ENCODE measurements around the gene NOL11.
"Not testable (repeated sequence)": the region's sequence is repeated elsewhere in the genome, so short reads cannot be mapped to it uniquely, and the experiment has no call there.

NOL11 gene

DNA sequence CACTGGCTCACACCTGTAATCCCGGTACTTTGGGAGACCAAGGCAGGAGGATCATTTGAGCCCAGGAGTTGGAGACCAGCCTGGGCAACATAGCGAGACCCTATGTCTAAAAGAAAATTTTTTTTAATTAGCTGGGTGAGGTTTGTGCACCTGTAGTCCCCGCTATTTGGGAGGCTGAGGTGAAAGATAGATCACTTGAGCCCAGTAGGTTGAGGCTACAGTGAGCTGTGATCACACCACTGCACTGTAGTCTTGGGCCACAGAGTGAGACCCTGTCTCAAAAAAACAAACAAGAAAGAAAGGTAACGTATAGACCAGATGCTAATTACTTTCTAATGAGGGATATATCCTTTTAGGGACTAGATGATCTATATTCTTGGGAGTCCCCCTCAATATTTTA lies 8.1 kb downstream of the NOL11 start:
- H3K9ac ChIP-seq (ENCODE audit: low read depth, low read length): no peak overlapping the region
- H3K36me3 ChIP-seq (ENCODE audit: insufficient read depth, low read length): peaks cover 59% of the 10 kb centered on the region
- no peaks in the 10 kb centered on the region for H3K4me1 ChIP-seq (ENCODE audit: insufficient read depth, low read length)
- no peaks in the 10 kb centered on the region for H3K9me3 ChIP-seq (ENCODE audit: control insufficient read depth, insufficient read depth, low read length)

DNA sequence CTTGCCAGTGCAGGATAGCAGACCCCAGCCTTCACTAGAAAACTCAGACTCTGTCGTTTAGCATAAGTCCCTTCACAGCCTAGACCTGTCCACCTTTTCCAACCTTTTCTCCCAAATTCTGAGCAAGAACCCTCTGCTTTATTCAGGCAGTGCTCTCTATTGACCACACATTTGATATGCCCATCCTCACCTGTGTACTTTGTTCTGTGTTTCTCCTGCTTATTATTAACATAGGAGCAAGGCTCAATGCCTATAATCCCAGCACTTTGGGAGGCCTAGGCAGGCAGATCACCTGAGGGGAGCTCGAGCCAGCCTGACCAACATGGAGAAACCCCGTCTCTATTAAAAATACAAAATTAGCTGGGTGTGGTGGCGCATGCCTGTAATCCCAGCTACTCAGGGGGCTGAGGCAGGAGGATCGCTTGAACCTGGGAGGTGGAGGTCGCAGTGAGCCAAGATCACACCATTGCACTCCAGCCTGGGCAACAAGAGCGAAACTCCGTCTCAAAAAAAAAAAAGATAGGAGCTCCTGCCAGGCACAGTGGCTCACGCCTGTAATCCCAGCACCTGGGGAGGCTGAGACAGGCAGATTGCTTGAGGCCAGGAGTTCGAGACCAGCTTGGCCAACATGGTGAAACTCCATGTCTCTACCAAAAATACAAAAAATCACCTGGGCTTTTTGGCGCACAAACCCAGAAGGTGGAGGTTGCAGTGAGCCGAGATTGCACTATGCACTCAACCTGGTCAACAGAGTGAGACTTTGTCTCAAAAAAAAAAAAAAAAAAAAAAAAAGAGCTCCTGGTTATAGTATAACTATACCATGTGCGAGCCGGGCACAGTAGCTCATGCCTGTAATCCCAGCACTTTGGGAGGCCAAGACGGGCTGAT lies 9.7 kb downstream of the NOL11 start:
- H3K36me3 ChIP-seq (ENCODE audit: insufficient read depth, low read length): peaks cover 55% of the 10 kb centered on the region
- H3K9ac ChIP-seq (ENCODE audit: low read depth, low read length); H3K4me1 ChIP-seq (ENCODE audit: insufficient read depth, low read length); H3K9me3 ChIP-seq (ENCODE audit: control insufficient read depth, insufficient read depth, low read length): not testable (repeated sequence)

DNA sequence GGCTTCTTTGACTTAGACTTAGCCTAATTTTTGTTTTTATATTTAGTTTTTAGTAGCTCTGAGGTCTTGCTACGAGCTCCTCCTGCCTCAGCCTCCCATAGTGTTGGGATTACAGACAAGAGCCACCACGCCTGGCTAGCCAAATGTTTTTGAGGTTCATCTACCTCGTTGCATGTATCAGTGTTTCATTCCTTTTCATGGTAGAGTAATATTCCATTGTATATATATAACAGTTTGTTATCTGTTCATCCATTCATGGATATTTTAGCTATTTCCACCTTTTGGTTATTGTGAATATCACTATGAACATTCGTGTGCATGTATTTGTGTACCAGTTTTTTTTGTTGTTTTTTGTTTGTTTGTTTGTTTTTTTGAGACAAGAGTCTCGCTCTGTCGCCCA lies 12.2 kb downstream of the NOL11 start:
- Histone ChIP-seq H3K36me3 (ENCODE audit: insufficient read depth, low read length) (peaks cover 46% of the 10 kb centered on the region), H3K4me1 (ENCODE audit: insufficient read depth, low read length) (peaks cover 13% of the 10 kb centered on the region), H3K9ac (ENCODE audit: low read depth, low read length) (no peak overlapping the region), H3K9me3 (ENCODE audit: control insufficient read depth, insufficient read depth, low read length) (no peaks in the 10 kb centered on the region; the same call in 1 of the 2 replicates)

DNA sequence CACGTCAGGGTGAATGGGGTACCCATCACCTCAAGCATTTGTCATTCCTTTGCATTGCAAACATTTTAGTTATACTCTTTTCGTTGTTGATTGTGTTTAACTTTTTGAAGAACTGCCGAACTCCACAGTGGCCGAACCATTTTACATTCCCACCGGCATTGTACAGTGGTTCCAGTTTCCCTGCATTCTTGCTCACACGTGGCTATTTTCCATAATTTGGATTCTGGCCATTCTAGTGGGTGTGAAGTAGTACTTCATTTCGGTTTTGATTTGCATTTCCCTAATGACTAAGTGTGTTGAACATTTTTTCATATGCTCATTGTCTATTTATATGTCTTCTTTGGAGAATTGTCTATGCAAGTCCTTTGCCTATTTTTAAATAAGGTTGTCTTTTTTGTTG lies 13.0 kb downstream of the NOL11 start:
- H3K9ac ChIP-seq (ENCODE audit: low read depth, low read length): no peak overlapping the region
- H3K4me1 ChIP-seq (ENCODE audit: insufficient read depth, low read length): peaks cover 13% of the 10 kb centered on the region
- H3K36me3 ChIP-seq (ENCODE audit: insufficient read depth, low read length): peaks cover 40% of the 10 kb centered on the region
- H3K9me3 ChIP-seq (ENCODE audit: control insufficient read depth, insufficient read depth, low read length): no peaks in the 10 kb centered on the region; the same call in 1 of the 2 replicates

DNA sequence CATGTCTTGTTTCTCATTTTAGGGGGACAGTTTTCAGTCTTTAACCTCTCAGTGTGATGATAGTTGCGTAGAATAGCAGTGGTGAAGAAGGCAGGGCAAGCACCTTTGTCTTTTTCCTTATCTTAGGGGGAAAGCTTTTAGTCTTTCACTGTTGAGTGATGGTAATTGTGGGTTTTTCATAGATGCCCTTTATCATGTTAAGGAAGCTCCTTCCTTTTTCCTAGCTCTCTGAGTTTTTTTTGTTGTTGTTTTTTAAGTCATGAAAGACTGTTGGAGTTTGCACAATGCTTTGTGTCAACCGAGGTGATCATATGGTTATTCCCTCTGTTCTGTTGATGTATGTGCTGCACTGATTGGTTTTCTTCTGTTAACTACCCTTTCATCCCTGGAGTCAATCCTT lies 15.7 kb downstream of the NOL11 start:
- Histone ChIP-seq H3K9me3 (ENCODE audit: control insufficient read depth, insufficient read depth, low read length) (no peaks in the 10 kb centered on the region; the same call in 1 of the 2 replicates), H3K36me3 (ENCODE audit: insufficient read depth, low read length) (peaks cover 50% of the 10 kb centered on the region), H3K4me1 (ENCODE audit: insufficient read depth, low read length) (peaks cover 13% of the 10 kb centered on the region), H3K9ac (ENCODE audit: low read depth, low read length) (peak overlapping the region; percentile 0; the same call in 1 of the 2 replicates)

DNA sequence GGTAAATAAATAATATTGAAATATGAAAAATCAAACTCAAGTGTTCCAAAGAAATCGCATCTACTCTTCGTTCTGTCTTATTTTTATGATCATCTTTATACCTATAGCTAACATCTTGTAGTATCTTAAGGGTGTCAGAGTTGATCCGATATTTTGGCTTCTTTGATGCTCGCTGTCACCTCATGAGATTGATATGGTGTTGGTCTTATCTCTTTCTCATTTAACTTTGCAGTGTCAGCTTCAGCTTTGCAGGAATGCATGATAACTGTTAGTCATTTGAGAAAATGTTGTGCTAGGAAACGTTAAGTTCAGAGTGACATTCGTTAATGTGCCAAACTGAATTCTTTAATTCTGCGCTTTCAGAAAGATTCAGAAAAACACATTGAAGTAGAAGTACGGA lies 19.4 kb downstream of the NOL11 start:
- Histone ChIP-seq H3K36me3 (ENCODE audit: insufficient read depth, low read length) (peaks cover 56% of the 10 kb centered on the region), H3K4me1 (ENCODE audit: insufficient read depth, low read length) (peaks cover 13% of the 10 kb centered on the region), H3K9me3 (ENCODE audit: control insufficient read depth, insufficient read depth, low read length) (no peaks in the 10 kb centered on the region), H3K9ac (ENCODE audit: low read depth, low read length) (no peak overlapping the region)

DNA sequence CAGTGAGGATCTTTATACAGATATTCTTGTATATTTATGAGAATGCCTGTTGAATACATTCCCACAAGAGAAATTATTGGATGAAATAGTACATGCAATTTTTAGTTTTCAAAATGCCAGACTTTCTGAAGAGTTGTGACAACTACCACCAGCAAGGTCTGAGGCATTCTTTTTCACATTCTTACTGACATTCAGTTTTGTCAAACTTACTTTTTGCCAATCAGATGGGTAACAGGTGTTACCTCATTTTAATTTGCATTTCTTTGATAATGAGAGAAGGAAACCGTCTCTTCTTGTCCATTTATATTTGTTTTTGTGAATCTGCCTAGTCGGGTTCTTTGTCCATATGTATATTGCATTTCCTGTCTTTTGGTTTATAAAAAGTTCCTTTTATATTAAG lies 24.3 kb downstream of the NOL11 start:
- H3K9me3 ChIP-seq (ENCODE audit: control insufficient read depth, insufficient read depth, low read length): no peaks in the 10 kb centered on the region
- peaks cover 45% of the 10 kb centered on the region for H3K36me3 ChIP-seq (ENCODE audit: insufficient read depth, low read length)
- H3K4me1 ChIP-seq (ENCODE audit: insufficient read depth, low read length): no peaks in the 10 kb centered on the region
- H3K9ac ChIP-seq (ENCODE audit: low read depth, low read length): no peak overlapping the region

DNA sequence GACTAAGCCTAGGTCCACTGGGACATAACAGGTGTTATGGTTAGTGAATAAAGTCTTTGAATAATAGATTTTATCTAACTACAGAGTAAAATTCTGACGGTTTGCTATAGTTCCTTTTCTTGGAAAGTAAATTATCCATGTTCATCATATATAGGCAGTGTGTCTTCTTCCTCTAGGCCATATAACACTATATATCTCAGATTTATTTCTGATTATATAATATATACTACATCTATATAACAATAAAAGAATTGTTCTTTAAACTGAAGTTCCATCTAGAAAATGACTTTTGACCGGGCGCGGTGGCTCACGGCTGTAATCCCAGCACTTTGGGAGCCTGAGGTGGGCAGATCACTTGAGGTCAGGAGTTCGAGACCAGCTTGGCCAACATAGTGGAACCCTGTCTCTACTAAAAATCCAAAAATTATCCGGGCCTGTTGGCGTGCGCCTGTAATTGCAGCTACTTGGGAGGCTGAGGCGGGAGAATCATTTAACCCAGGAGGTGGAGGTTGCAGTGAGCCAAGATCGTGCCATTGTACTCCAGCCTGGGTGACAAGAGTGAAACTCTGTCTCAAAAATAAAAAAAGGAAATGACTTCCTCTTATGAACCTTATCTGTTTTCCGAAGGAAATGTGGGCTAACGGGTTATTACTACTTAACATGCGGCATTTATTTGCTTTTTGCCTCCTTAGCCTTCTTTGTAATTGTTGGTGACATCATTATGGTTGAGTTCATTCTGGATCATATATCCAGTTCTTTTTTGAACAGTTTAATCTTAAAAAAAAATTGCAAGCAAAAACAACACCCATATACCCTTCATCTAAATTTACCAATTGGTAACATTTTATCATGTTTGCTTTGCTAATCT lies 29.2 kb downstream of the NOL11 start:
- H3K9me3 ChIP-seq (ENCODE audit: control insufficient read depth, insufficient read depth, low read length): no peaks in the 10 kb centered on the region

DNA sequence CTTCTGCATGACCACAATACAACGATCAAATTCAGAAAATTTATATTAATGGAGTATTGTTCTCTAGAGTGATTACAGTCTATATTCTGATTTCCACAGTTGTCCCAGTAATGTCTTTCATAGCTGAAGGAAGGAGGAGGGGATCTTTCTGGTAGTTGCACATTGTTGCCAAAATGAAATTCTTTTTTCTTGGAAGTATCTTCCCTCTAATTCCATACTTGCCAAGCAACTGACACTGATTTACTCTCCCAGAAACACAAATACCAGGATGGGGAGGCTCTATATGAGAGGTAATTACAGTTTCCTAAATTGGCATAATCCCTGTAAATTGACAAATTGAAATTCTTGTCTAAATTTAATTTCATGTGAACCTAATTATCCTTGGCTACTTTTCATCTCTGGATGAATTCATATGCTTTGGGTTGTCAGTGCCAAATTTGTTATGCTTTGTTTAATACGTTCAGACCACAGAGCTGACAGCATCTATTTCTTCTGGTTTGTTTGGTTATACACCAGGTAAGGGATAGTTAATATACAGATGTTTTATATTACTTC lies 30.0 kb downstream of the NOL11 start:
- Histone ChIP-seq H3K9ac (ENCODE audit: low read depth, low read length) (no peak overlapping the region), H3K4me1 (ENCODE audit: insufficient read depth, low read length) (peaks cover 18% of the 10 kb centered on the region), H3K9me3 (ENCODE audit: control insufficient read depth, insufficient read depth, low read length) (no peaks in the 10 kb centered on the region), H3K36me3 (ENCODE audit: insufficient read depth, low read length) (peaks cover 20% of the 10 kb centered on the region)

More for the DNA sequence above, 29.2 kb downstream of the NOL11 start:
- H3K36me3 ChIP-seq (ENCODE audit: insufficient read depth, low read length): peaks cover 22% of the 10 kb centered on the region
- H3K9ac ChIP-seq (ENCODE audit: low read depth, low read length): no peak overlapping the region
- H3K4me1 ChIP-seq (ENCODE audit: insufficient read depth, low read length): peaks cover 16% of the 10 kb centered on the region

DNA sequence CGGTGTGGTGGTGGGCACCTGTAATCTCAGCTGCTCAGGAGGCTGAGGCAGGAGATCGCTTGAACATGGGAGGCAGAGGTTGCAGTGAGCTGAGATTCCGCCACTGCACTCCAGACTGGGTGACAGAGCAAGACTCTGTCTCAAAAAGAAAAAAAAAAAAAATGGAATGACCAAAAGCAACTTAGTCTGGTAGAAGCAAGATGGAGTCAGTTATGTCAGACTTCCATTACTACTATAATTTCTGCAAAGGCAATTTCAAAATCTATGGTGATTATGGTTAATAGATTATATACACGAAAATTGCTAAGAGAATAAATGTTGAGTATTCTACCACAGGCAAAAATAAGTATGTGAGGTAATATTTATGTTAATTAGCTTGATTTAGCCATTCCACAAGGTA lies 32.3 kb downstream of the NOL11 start:
- H3K9ac ChIP-seq (ENCODE audit: low read depth, low read length): no peak overlapping the region
- H3K36me3 ChIP-seq (ENCODE audit: insufficient read depth, low read length): peaks cover 12% of the 10 kb centered on the region
- H3K4me1 ChIP-seq (ENCODE audit: insufficient read depth, low read length): peaks cover 25% of the 10 kb centered on the region
- no peaks in the 10 kb centered on the region for H3K9me3 ChIP-seq (ENCODE audit: control insufficient read depth, insufficient read depth, low read length)

DNA sequence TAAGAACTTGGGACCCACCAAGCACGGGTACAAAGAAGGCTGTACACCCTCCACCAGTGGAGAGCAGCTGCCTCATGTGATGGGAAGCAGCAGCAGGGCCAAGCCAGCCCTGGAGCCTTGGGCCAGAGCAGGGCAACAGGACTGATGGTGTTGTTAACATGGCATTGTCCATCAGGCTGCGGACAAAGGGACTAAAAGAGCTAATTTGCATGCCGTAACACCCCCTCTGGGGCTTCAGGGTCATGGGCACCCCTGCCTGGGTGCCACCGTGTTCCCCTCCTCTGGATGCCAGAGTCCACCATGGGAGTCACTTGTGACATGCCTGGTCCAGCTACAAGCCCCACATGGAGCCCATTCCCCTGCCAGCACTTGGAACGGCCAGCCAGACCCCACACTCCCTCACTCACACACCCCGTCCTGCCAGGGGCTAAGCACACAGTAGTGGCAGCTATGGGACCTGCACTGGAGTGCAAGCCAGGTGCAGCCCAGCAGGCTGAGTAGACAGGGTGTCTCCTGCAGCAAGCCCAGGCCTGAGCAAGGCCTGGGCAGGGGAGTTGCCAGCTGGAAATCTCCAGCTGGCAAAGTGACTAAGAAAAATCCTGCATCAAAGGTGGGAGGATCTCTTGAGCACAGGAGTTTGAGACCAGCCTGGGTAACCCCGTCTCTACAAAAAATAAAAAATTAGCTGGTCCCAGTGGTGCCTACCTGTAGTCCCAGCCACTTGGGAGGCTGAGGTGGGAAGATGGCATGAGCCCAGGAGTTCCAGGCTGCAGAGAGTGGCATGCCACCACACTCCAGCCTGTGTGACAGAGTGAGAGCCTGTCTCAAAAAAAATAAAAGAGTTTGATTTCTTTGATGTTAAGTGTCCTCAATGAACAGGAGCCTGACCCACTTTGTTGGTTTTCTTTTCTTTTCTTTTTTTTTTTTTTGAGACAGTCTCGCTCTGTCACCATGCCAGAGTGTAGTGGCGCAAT lies 33.7 kb downstream of the NOL11 start:
- H3K9ac ChIP-seq (ENCODE audit: low read depth, low read length): no peak overlapping the region
- H3K36me3 ChIP-seq (ENCODE audit: insufficient read depth, low read length): peaks cover 14% of the 10 kb centered on the region
- H3K4me1 ChIP-seq (ENCODE audit: insufficient read depth, low read length): peaks cover 27% of the 10 kb centered on the region
- H3K9me3 ChIP-seq (ENCODE audit: control insufficient read depth, insufficient read depth, low read length): peaks cover 5% of the 10 kb centered on the region

DNA sequence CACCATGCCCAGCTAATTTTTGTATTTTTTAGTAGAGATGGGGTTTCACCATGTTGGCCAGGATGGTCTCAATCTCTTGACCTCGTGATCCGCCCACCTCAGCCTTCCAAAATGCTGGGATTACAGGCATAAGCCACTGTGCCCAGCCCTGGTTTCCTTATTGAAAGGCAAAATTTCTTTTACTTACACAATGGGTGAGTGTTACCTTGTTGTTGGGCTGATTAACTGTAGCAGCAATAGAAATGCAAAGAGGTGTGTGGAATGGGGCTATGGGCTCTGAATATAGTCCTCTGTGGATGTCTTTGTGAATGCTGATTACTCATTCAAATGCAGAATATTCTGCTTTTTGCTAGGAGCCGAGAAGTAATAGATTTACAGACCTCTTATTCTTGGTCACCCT lies 34.4 kb downstream of the NOL11 start:
- H3K36me3 ChIP-seq (ENCODE audit: insufficient read depth, low read length): peaks cover 16% of the 10 kb centered on the region
- not testable (repeated sequence) for H3K9ac ChIP-seq (ENCODE audit: low read depth, low read length); H3K9me3 ChIP-seq (ENCODE audit: control insufficient read depth, insufficient read depth, low read length)
- peaks cover 27% of the 10 kb centered on the region for H3K4me1 ChIP-seq (ENCODE audit: insufficient read depth, low read length)

DNA sequence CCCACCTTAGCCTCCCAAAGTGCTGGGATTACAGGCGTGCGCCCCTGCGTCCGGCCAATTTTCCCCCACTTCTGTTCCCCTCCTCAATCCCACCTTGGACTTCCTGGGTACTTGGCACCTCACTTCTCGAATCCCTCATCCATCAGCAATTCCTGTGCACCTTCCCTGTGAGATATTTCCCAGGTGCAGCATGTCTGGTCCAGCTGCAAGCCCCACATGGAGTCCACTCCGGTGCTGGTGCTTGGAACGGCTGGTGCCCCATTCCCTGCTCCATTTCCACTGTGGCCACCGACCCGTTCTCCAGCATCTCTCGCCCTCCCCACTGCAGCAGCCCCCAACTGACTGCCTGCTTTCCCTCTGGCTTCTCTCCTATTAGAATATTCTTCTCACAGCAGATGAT lies 35.3 kb downstream of the NOL11 start:
- H3K4me1 ChIP-seq (ENCODE audit: insufficient read depth, low read length): peaks cover 27% of the 10 kb centered on the region
- H3K9me3 ChIP-seq (ENCODE audit: control insufficient read depth, insufficient read depth, low read length): peaks cover 7% of the 10 kb centered on the region
- no peak overlapping the region for H3K9ac ChIP-seq (ENCODE audit: low read depth, low read length)
- peaks cover 9% of the 10 kb centered on the region for H3K36me3 ChIP-seq (ENCODE audit: insufficient read depth, low read length)

All from ES-I3 (cell line).